GM23338 (cell line): ENCODE measurements around the gene ZEB1. TPM values are rescaled to one million over a fixed set of nuclear protein-coding genes. Genes with fewer than 3 reads are reported as not detected.
A peak's percentile ranks its signal among the peaks of the same experiment; 100 is the strongest.

Experiments
- ATAC-seq: fragments of 200-7000 bp; cut with Tn5 transposase; 3 replicates; pipeline ENCODE4 v1.9.1; 2020
- DNase-seq: peaks from one replicate; pipeline ENCODE4 v3.0.0-alpha.2; 2015; ENCODE audit warnings: low spot score
- H2AFZ ChIP-seq: fragments of 200-600 bp; sonication (generic); 2 replicates; pipeline ENCODE4 v1.8.0; 2016; ENCODE audit warnings: antibody characterized with exemption, mild to moderate bottlenecking, moderate library complexity
- H3F3A ChIP-seq: fragments of 200-600 bp; sonication (generic); replicated peaks from 2 replicates; pipeline ENCODE4 v1.8.0; 2017; ENCODE audit warnings: antibody characterized with exemption, mixed run types, low read depth
- H3K27ac ChIP-seq: fragments of 200-600 bp; sonication (generic); 2 replicates; pipeline ENCODE4 v1.6.1; 2016; ENCODE audit warnings: low read depth
- H3K27me3 ChIP-seq: fragments of 200-600 bp; sonication (generic); 2 replicates; pipeline ENCODE4 v1.8.0; 2016; ENCODE audit warnings: mild to moderate bottlenecking, mixed run types, moderate library complexity; ENCODE audit not compliant: insufficient read depth
- H3K36me3 ChIP-seq: fragments of 200-600 bp; sonication (generic); 2 replicates; pipeline ENCODE4 v1.8.0; 2016; ENCODE audit warnings: mild to moderate bottlenecking; ENCODE audit not compliant: insufficient read depth
- H3K4me1 ChIP-seq: fragments of 200-600 bp; sonication (generic); 2 replicates; pipeline ENCODE4 v1.8.0; 2016; ENCODE audit warnings: mild to moderate bottlenecking, moderate library complexity; ENCODE audit not compliant: insufficient read depth
- H3K4me2 ChIP-seq: fragments of 200-600 bp; sonication (generic); 2 replicates; pipeline ENCODE4 v1.7.1; 2017; ENCODE audit warnings: mixed run types
- H3K4me3 ChIP-seq: fragments of 200-600 bp; sonication (generic); 2 replicates; pipeline ENCODE4 v1.6.1; 2016; ENCODE audit warnings: mixed run types
- H3K79me2 ChIP-seq: fragments of 200-600 bp; sonication (generic); replicated peaks from 2 replicates; pipeline ENCODE4 v1.8.0; 2017; ENCODE audit warnings: mild to moderate bottlenecking; ENCODE audit not compliant: insufficient read depth
- H3K9me2 ChIP-seq: fragments of 200-600 bp; sonication (generic); 2 replicates; pipeline ENCODE4 v1.8.0; 2017; ENCODE audit not compliant: insufficient read depth
- H4K20me1 ChIP-seq: fragments of 200-600 bp; sonication (generic); replicated peaks from 2 replicates; pipeline ENCODE4 v1.8.0; 2017; ENCODE audit warnings: mild to moderate bottlenecking; ENCODE audit not compliant: insufficient read depth
- H3K27ac Mint-ChIP-seq: 2 replicates; pipeline ENCODE4 v1.8.0; 2020; ENCODE audit warnings: inconsistent platforms, mild to moderate bottlenecking, moderate library complexity, mixed read lengths
- H3K27me3 Mint-ChIP-seq: 3 replicates; pipeline ENCODE4 v1.8.0; 2022; ENCODE audit warnings: low read depth, mild to moderate bottlenecking, moderate library complexity, mixed read lengths, inconsistent platforms; ENCODE audit not compliant: insufficient read depth, poor library complexity
- H3K36me3 Mint-ChIP-seq: 3 replicates; pipeline ENCODE4 v1.8.0; 2021; ENCODE audit warnings: low read depth, mild to moderate bottlenecking, inconsistent platforms, moderate library complexity, mixed read lengths
- H3K4me1 Mint-ChIP-seq: 3 replicates; pipeline ENCODE4 v1.8.0; 2020; ENCODE audit warnings: mild to moderate bottlenecking, inconsistent platforms, mixed read lengths
- H3K4me3 Mint-ChIP-seq: 3 replicates; pipeline ENCODE4 v1.8.0; 2021; ENCODE audit warnings: moderate library complexity, mild to moderate bottlenecking, inconsistent platforms, mixed read lengths
- H3K9me3 Mint-ChIP-seq: 3 replicates; pipeline ENCODE4 v1.8.0; 2020; ENCODE audit warnings: moderate library complexity, mild to moderate bottlenecking, inconsistent platforms, mixed read lengths
- CREB1 ChIP-seq: fragments of 250-450 bp; sonication (Bioruptor Pico); IDR thresholded peaks from 2 replicates; pipeline ENCODE4 v1.5.0; 2020; ENCODE audit warnings: low read depth, mild to moderate bottlenecking, moderate library complexity
- EZH2 ChIP-seq: fragments of 200-600 bp; sonication (generic); IDR thresholded peaks from one replicate; pipeline ENCODE4 v1.8.0; 2017; ENCODE audit warnings: antibody characterized with exemption, mild to moderate bottlenecking, low read depth; ENCODE audit not compliant: unreplicated experiment
- polyA plus RNA-seq: library from polyadenylated mRNA; unstranded; fragments of >200 nt; fragmentation: Nextera tagmentation; extraction: Ambion mirVana; gene quantifications from 2 replicates; pipeline ENCODE4 v1.2.1, GENCODE V29; 2016
- total RNA-seq: library from RNA; depleted of rRNA; stranded (reverse); fragments of >200 nt; shearing (Covaris generic); gene quantifications from 2 replicates; pipeline ENCODE4 v1.2.3, GENCODE V29; 2014
- TF ChIP-seq, protein P1 (sequence below), 2 experiments: fragments of 200-600 bp in 1 of 2; sonication (generic) in 1 of 2; conservative IDR thresholded peaks; 2 replicates each; pipeline versions ENCODE4 v1.5.1 to v1.6.1; 2016 to 2017; ENCODE audit warnings: antibody characterized with exemption in 2 of 2, low read depth in 2 of 2, mild to moderate bottlenecking in 2 of 2, moderate library complexity in 1 of 2
- TF ChIP-seq, protein P2 (sequence below): IDR thresholded peaks from one replicate; pipeline ENCODE4 v1.6.1; 2018; ENCODE audit warnings: antibody characterized with exemption; ENCODE audit not compliant: unreplicated experiment
- TF ChIP-seq, protein P3 (sequence below): IDR thresholded peaks from 2 replicates; pipeline ENCODE4 v1.6.1; 2016; ENCODE audit warnings: antibody characterized with exemption
- TF ChIP-seq, protein P4 (sequence below): fragments of 250-450 bp; sonication (Bioruptor Pico); IDR thresholded peaks from 2 replicates; pipeline ENCODE4 v1.5.0; 2020; ENCODE audit warnings: mild to moderate bottlenecking, moderate library complexity

ZEB1 gene
- total and polyA plus RNA-seq, 2 experiments from 2014 or later, result 0.16 to 0.45 TPM

DNA sequence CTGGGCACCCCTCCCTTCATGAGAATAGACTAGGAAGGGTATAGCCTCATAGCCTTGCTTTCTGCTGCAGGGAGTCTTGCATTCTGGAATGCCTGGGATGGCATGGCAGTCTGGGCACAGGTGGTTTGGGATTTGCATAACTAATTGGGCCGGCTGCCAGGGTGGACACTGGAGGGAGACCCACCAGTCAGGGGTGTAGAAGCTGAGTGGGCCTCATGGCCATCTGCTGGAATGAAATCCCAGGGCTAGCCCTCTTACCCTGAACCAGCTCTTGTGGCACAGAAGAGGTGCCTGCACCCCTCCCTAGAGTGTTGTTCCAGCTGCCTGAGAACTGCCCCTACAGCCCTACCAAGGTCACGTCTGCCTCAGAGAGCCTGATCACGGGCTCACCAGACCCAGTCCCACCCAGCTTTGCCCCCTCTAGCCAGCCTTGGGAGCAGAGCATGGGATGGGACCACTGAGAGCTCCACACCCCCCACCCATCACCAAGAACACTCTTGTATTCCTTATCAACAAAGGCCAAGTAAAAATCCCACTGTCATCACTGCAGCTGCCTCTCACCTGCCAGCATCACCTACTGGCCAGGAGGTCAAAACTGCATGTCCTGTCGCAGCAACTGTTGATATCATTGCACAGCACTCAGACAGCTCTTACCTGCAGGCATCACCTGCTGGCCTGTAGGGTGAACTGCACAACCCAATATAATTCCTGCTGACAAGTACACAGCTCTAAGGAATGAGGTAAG, 148.9 kb downstream of the ZEB1 start:
- Histone ChIP-seq H3K27ac (no peak overlapping the region), H3K36me3 (no peaks in the 10 kb centered on the region), H3K4me1 (no peaks in the 10 kb centered on the region), H3K79me2 (no peaks in the 10 kb centered on the region), H3F3A (no peaks in the 10 kb centered on the region), H2AFZ (0 out of 2 replicates have a peak overlapping the region, but pooled peaks have one; percentile 29), H3K27me3 (no peaks in the 10 kb centered on the region), H3K4me2 (no peak overlapping the region), H3K4me3 (no peak overlapping the region), H4K20me1 (no peaks in the 10 kb centered on the region), H3K9me2 (no peaks in the 10 kb centered on the region)
- ATAC-seq (peak; percentile 99), DNase-seq (peak; percentile 87)
- TF ChIP-seq, protein P1, sequence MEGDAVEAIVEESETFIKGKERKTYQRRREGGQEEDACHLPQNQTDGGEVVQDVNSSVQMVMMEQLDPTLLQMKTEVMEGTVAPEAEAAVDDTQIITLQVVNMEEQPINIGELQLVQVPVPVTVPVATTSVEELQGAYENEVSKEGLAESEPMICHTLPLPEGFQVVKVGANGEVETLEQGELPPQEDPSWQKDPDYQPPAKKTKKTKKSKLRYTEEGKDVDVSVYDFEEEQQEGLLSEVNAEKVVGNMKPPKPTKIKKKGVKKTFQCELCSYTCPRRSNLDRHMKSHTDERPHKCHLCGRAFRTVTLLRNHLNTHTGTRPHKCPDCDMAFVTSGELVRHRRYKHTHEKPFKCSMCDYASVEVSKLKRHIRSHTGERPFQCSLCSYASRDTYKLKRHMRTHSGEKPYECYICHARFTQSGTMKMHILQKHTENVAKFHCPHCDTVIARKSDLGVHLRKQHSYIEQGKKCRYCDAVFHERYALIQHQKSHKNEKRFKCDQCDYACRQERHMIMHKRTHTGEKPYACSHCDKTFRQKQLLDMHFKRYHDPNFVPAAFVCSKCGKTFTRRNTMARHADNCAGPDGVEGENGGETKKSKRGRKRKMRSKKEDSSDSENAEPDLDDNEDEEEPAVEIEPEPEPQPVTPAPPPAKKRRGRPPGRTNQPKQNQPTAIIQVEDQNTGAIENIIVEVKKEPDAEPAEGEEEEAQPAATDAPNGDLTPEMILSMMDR (conservative IDR thresholded peaks at IDR 0.05; ENCODE audit: low read depth in 2 of 2), result peak; percentile 79 to 97
- 0 out of 2 replicates have a peak, but pooled peaks have one; percentile 36 for TF ChIP-seq CREB1 (CRISPR knock-in tag)
- TF ChIP-seq, protein P2, sequence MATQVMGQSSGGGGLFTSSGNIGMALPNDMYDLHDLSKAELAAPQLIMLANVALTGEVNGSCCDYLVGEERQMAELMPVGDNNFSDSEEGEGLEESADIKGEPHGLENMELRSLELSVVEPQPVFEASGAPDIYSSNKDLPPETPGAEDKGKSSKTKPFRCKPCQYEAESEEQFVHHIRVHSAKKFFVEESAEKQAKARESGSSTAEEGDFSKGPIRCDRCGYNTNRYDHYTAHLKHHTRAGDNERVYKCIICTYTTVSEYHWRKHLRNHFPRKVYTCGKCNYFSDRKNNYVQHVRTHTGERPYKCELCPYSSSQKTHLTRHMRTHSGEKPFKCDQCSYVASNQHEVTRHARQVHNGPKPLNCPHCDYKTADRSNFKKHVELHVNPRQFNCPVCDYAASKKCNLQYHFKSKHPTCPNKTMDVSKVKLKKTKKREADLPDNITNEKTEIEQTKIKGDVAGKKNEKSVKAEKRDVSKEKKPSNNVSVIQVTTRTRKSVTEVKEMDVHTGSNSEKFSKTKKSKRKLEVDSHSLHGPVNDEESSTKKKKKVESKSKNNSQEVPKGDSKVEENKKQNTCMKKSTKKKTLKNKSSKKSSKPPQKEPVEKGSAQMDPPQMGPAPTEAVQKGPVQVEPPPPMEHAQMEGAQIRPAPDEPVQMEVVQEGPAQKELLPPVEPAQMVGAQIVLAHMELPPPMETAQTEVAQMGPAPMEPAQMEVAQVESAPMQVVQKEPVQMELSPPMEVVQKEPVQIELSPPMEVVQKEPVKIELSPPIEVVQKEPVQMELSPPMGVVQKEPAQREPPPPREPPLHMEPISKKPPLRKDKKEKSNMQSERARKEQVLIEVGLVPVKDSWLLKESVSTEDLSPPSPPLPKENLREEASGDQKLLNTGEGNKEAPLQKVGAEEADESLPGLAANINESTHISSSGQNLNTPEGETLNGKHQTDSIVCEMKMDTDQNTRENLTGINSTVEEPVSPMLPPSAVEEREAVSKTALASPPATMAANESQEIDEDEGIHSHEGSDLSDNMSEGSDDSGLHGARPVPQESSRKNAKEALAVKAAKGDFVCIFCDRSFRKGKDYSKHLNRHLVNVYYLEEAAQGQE, result no peak
- Mint-ChIP-seq H3K27me3 (peaks cover 4% of the 10 kb centered on the region), H3K36me3 (peaks cover 12% of the 10 kb centered on the region), H3K27ac (peak overlapping the region; percentile 82), H3K4me1 (peaks cover 3% of the 10 kb centered on the region; the same call in 1 of the 3 replicates), H3K4me3 (no peak overlapping the region), H3K9me3 (peaks cover 22% of the 10 kb centered on the region)

DNA sequence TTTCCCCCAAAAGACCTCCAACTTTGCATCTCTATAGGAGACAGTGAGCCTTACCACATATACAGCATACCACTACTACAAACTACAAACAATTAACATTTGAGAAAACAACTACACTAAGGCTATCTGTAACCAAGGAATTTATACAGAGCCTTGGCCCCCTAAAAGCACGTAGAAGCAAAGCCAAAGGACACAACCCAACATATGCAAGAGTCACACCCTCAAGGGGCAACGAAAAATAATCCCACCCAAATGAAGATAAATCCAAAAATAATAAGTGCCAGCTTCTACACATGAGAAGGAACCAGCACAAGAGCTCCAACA, 149.5 kb downstream of the ZEB1 start:
- H3K27me3 Mint-ChIP-seq, result peaks cover 4% of the 10 kb centered on the region
- H3K9me3 Mint-ChIP-seq, result peaks cover 22% of the 10 kb centered on the region
- Histone ChIP-seq H4K20me1 (no peaks in the 10 kb centered on the region), H3K27me3 (no peaks in the 10 kb centered on the region), H3F3A (no peaks in the 10 kb centered on the region), H3K79me2 (no peaks in the 10 kb centered on the region), H3K4me1 (no peaks in the 10 kb centered on the region), H3K36me3 (no peaks in the 10 kb centered on the region), H3K9me2 (no peaks in the 10 kb centered on the region), H2AFZ (no peak overlapping the region), H3K27ac (no peak overlapping the region), H3K4me3 (no peak overlapping the region), H3K4me2 (no peak overlapping the region)
- no peak for DNase-seq
- no peak overlapping the region for H3K27ac Mint-ChIP-seq
- peaks cover 12% of the 10 kb centered on the region for H3K36me3 Mint-ChIP-seq
- TF ChIP-seq, protein P3, sequence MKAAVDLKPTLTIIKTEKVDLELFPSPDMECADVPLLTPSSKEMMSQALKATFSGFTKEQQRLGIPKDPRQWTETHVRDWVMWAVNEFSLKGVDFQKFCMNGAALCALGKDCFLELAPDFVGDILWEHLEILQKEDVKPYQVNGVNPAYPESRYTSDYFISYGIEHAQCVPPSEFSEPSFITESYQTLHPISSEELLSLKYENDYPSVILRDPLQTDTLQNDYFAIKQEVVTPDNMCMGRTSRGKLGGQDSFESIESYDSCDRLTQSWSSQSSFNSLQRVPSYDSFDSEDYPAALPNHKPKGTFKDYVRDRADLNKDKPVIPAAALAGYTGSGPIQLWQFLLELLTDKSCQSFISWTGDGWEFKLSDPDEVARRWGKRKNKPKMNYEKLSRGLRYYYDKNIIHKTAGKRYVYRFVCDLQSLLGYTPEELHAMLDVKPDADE, result no peak
- no peak for TF ChIP-seq EZH2
- TF ChIP-seq, protein P4, sequence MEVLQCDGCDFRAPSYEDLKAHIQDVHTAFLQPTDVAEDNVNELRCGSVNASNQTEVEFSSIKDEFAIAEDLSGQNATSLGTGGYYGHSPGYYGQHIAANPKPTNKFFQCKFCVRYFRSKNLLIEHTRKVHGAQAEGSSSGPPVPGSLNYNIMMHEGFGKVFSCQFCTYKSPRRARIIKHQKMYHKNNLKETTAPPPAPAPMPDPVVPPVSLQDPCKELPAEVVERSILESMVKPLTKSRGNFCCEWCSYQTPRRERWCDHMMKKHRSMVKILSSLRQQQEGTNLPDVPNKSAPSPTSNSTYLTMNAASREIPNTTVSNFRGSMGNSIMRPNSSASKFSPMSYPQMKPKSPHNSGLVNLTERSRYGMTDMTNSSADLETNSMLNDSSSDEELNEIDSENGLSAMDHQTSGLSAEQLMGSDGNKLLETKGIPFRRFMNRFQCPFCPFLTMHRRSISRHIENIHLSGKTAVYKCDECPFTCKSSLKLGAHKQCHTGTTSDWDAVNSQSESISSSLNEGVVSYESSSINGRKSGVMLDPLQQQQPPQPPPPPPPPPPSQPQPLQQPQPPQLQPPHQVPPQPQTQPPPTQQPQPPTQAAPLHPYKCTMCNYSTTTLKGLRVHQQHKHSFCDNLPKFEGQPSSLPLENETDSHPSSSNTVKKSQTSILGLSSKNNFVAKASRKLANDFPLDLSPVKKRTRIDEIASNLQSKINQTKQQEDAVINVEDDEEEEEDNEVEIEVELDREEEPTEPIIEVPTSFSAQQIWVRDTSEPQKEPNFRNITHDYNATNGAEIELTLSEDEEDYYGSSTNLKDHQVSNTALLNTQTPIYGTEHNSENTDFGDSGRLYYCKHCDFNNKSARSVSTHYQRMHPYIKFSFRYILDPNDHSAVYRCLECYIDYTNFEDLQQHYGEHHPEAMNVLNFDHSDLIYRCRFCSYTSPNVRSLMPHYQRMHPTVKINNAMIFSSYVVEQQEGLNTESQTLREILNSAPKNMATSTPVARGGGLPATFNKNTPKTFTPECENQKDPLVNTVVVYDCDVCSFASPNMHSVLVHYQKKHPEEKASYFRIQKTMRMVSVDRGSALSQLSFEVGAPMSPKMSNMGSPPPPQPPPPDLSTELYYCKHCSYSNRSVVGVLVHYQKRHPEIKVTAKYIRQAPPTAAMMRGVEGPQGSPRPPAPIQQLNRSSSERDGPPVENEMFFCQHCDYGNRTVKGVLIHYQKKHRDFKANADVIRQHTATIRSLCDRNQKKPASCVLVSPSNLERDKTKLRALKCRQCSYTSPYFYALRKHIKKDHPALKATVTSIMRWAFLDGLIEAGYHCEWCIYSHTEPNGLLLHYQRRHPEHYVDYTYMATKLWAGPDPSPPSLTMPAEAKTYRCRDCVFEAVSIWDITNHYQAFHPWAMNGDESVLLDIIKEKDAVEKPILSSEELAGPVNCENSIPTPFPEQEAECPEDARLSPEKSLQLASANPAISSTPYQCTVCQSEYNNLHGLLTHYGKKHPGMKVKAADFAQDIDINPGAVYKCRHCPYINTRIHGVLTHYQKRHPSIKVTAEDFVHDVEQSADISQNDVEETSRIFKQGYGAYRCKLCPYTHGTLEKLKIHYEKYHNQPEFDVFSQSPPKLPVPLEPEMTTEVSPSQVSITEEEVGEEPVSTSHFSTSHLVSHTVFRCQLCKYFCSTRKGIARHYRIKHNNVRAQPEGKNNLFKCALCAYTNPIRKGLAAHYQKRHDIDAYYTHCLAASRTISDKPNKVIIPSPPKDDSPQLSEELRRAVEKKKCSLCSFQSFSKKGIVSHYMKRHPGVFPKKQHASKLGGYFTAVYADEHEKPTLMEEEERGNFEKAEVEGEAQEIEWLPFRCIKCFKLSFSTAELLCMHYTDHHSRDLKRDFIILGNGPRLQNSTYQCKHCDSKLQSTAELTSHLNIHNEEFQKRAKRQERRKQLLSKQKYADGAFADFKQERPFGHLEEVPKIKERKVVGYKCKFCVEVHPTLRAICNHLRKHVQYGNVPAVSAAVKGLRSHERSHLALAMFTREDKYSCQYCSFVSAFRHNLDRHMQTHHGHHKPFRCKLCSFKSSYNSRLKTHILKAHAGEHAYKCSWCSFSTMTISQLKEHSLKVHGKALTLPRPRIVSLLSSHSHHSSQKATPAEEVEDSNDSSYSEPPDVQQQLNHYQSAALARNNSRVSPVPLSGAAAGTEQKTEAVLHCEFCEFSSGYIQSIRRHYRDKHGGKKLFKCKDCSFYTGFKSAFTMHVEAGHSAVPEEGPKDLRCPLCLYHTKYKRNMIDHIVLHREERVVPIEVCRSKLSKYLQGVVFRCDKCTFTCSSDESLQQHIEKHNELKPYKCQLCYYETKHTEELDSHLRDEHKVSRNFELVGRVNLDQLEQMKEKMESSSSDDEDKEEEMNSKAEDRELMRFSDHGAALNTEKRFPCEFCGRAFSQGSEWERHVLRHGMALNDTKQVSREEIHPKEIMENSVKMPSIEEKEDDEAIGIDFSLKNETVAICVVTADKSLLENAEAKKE (CRISPR knock-in tag), result no peak
- no peak overlapping the region for H3K4me3 Mint-ChIP-seq
- peaks cover 3% of the 10 kb centered on the region; the same call in 1 of the 3 replicates for H3K4me1 Mint-ChIP-seq
- no peak for ATAC-seq
